Vagina (tissue), 2 donors: ENCODE data around the gene CD300LB.

Source experiments
- POLR2AphosphoS5 ChIP-seq, 2 donors: sonication (generic); formaldehyde crosslinking; IDR thresholded peaks; one replicate each; pipeline ENCODE4 v1.9.0; 2017; ENCODE audit warnings: antibody characterized with exemption in 2 of 2, mild to moderate bottlenecking in 2 of 2, low read depth in 1 of 2; ENCODE audit not compliant: insufficient read depth in 1 of 2
- TF ChIP-seq, protein P1 (sequence below), 3 experiments: fragments of 450-650 bp in 2 of 3; fragments of 200-600 bp in 1 of 3; sonication (generic) in 1 of 3; IDR thresholded peaks; one replicate each; pipeline ENCODE4 v1.5.1; 2017 to 2019; ENCODE audit warnings: antibody characterized with exemption in 3 of 3, mild to moderate bottlenecking in 2 of 3, moderate library complexity in 2 of 3

- TF ChIP-seq, protein P1, sequence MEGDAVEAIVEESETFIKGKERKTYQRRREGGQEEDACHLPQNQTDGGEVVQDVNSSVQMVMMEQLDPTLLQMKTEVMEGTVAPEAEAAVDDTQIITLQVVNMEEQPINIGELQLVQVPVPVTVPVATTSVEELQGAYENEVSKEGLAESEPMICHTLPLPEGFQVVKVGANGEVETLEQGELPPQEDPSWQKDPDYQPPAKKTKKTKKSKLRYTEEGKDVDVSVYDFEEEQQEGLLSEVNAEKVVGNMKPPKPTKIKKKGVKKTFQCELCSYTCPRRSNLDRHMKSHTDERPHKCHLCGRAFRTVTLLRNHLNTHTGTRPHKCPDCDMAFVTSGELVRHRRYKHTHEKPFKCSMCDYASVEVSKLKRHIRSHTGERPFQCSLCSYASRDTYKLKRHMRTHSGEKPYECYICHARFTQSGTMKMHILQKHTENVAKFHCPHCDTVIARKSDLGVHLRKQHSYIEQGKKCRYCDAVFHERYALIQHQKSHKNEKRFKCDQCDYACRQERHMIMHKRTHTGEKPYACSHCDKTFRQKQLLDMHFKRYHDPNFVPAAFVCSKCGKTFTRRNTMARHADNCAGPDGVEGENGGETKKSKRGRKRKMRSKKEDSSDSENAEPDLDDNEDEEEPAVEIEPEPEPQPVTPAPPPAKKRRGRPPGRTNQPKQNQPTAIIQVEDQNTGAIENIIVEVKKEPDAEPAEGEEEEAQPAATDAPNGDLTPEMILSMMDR (IDR thresholded peaks at IDR 0.05) = no peak
- no peak for TF ChIP-seq POLR2AphosphoS5 (IDR thresholded peaks at IDR 0.05; ENCODE audit: insufficient read depth in 1 of 2, low read depth in 1 of 2)
Observed at GRCh38 chr17:74520790-74521480, 10.3 kb downstream of the CD300LB start.
